Stimulated activated naive CD8-positive, alpha-beta T cell treated with anti-CD3 and anti-CD28 coated beads, Interleukin-15, amount 100 ng/mL, for 72 hours (primary cell): ENCODE results near the gene GLIPR2.
A peak's percentile ranks its signal among the peaks of the same experiment; 100 is the strongest.
"Not testable (repeated sequence)": the region's sequence is repeated elsewhere in the genome, so short reads cannot be mapped to it uniquely, and the experiment has no call there.

Experiments
- ATAC-seq: fragments of 150-1000 bp; cut with Tn5 transposase; 2 replicates; pipeline ENCODE4 v1.10.0; 2021; ENCODE audit warnings: mild to moderate bottlenecking, moderate library complexity
- DNase-seq, 2 donors: peaks; one replicate each; pipeline ENCODE4 v3.0.0; 2021 to 2022
- H3K27ac Mint-ChIP-seq, 2 donors: one replicate each; pipeline ENCODE4 v1.8.0; 2022; ENCODE audit warnings: mild to moderate bottlenecking in 2 of 2, mixed read lengths in 2 of 2, moderate library complexity in 2 of 2
- H3K27me3 Mint-ChIP-seq: one replicate; pipeline ENCODE4 v1.8.0; 2022; ENCODE audit warnings: mixed read lengths
- H3K4me1 Mint-ChIP-seq: one replicate; pipeline ENCODE4 v1.8.0; 2022; ENCODE audit warnings: mild to moderate bottlenecking, mixed read lengths
- H3K4me3 Mint-ChIP-seq, 2 donors: one replicate each; pipeline ENCODE4 v1.8.0; 2022; ENCODE audit warnings: mild to moderate bottlenecking in 2 of 2, mixed read lengths in 2 of 2, moderate library complexity in 1 of 2
- H3K9me3 Mint-ChIP-seq, 2 donors: one replicate each; pipeline ENCODE4 v1.8.0; 2022; ENCODE audit warnings: mixed read lengths in 2 of 2

GLIPR2 gene

GRCh38 chr9:36113999-36114398 is 22.5 kb upstream of the GLIPR2 start:
- Mint-ChIP-seq H3K27me3 (no peaks in the 10 kb centered on the region), H3K9me3 (no peaks in the 10 kb centered on the region), H3K4me3 (no peak overlapping the region), H3K27ac (no peak overlapping the region), H3K4me1 (peaks cover under 1% of the 10 kb centered on the region)
- ATAC-seq (no peak), DNase-seq (no peak)

GRCh38 chr9:36116593-36116992 is 19.9 kb upstream of the GLIPR2 start:
- Mint-ChIP-seq H3K27me3 (no peaks in the 10 kb centered on the region), H3K4me1 (no peaks in the 10 kb centered on the region), H3K27ac (peak overlapping the region in 1 of 2 donors; percentile 35), H3K4me3 (no peak overlapping the region), H3K9me3 (no peaks in the 10 kb centered on the region)
- ATAC-seq: no peak
- no peak for DNase-seq

- no peak for ATAC-seq
- Mint-ChIP-seq H3K27ac (no peak overlapping the region), H3K4me3 (no peak overlapping the region), H3K4me1 (no peaks in the 10 kb centered on the region), H3K9me3 (no peaks in the 10 kb centered on the region), H3K27me3 (no peaks in the 10 kb centered on the region)
- DNase-seq: no peak
Measured at GRCh38 chr9:36118201-36118600, 18.3 kb upstream of the GLIPR2 start.

- Mint-ChIP-seq H3K4me3 (no peak overlapping the region), H3K9me3 (no peaks in the 10 kb centered on the region), H3K27ac (no peak overlapping the region), H3K4me1 (no peaks in the 10 kb centered on the region), H3K27me3 (no peaks in the 10 kb centered on the region)
- ATAC-seq (no peak), DNase-seq (no peak)
Measured at GRCh38 chr9:36118706-36119105, 17.8 kb upstream of the GLIPR2 start.

GRCh38 chr9:36119476-36119875 is 17.1 kb upstream of the GLIPR2 start:
- no peak overlapping the region for H3K27ac Mint-ChIP-seq
- no peak for DNase-seq
- ATAC-seq: no peak
- H3K4me3 Mint-ChIP-seq: no peak overlapping the region
- no peaks in the 10 kb centered on the region for H3K4me1 Mint-ChIP-seq
- no peaks in the 10 kb centered on the region for H3K27me3 Mint-ChIP-seq
- H3K9me3 Mint-ChIP-seq: no peaks in the 10 kb centered on the region

- H3K4me3 Mint-ChIP-seq: no peak overlapping the region
- ATAC-seq: no peak
- no peaks in the 10 kb centered on the region for H3K27me3 Mint-ChIP-seq
- peaks cover 10% of the 10 kb centered on the region for H3K4me1 Mint-ChIP-seq
- H3K9me3 Mint-ChIP-seq: no peaks in the 10 kb centered on the region
- DNase-seq: no peak
- no peak overlapping the region for H3K27ac Mint-ChIP-seq
Measured at GRCh38 chr9:36120705-36121104, 15.8 kb upstream of the GLIPR2 start.

GRCh38 chr9:36121971-36122370 is 14.6 kb upstream of the GLIPR2 start:
- Mint-ChIP-seq H3K4me3 (no peak overlapping the region), H3K4me1 (peaks cover 18% of the 10 kb centered on the region), H3K27ac (no peak overlapping the region), H3K27me3 (no peaks in the 10 kb centered on the region), H3K9me3 (no peaks in the 10 kb centered on the region)
- DNase-seq (no peak), ATAC-seq (no peak)

- DNase-seq: no peak
- Mint-ChIP-seq H3K27me3 (no peaks in the 10 kb centered on the region), H3K4me1 (peaks cover 34% of the 10 kb centered on the region), H3K27ac (no peak overlapping the region), H3K9me3 (no peaks in the 10 kb centered on the region), H3K4me3 (no peak overlapping the region)
- no peak for ATAC-seq
Measured at GRCh38 chr9:36123515-36123914, 13.0 kb upstream of the GLIPR2 start.

GRCh38 chr9:36125062-36125855 is 11.3 kb upstream of the GLIPR2 start:
- H3K27ac Mint-ChIP-seq: peak overlapping the region; percentile 4 to 45
- no peaks in the 10 kb centered on the region for H3K9me3 Mint-ChIP-seq
- peaks cover 34% of the 10 kb centered on the region for H3K4me1 Mint-ChIP-seq
- no peaks in the 10 kb centered on the region for H3K27me3 Mint-ChIP-seq
- DNase-seq: no peak
- H3K4me3 Mint-ChIP-seq: no peak overlapping the region
- peak; percentile 39 for ATAC-seq

- H3K9me3 Mint-ChIP-seq: no peaks in the 10 kb centered on the region
- no peak overlapping the region for H3K4me3 Mint-ChIP-seq
- ATAC-seq (no peak), DNase-seq (no peak)
- no peaks in the 10 kb centered on the region for H3K27me3 Mint-ChIP-seq
- H3K4me1 Mint-ChIP-seq: peaks cover 34% of the 10 kb centered on the region
- H3K27ac Mint-ChIP-seq: no peak overlapping the region
Measured at GRCh38 chr9:36126016-36126730, 10.4 kb upstream of the GLIPR2 start.

- H3K27me3 Mint-ChIP-seq: no peaks in the 10 kb centered on the region
- DNase-seq (no peak), ATAC-seq (peak; percentile 31)
- H3K4me3 Mint-ChIP-seq: no peak overlapping the region
- peaks cover 34% of the 10 kb centered on the region for H3K4me1 Mint-ChIP-seq
- H3K27ac Mint-ChIP-seq: no peak overlapping the region
- no peaks in the 10 kb centered on the region for H3K9me3 Mint-ChIP-seq
Measured at GRCh38 chr9:36127652-36128244, 8.8 kb upstream of the GLIPR2 start.

GRCh38 chr9:36128349-36128748 is 8.2 kb upstream of the GLIPR2 start:
- no peak overlapping the region for H3K27ac Mint-ChIP-seq

GRCh38 chr9:36129139-36129538 is 7.4 kb upstream of the GLIPR2 start:
- no peaks in the 10 kb centered on the region for H3K27me3 Mint-ChIP-seq
- no peak overlapping the region for H3K4me3 Mint-ChIP-seq
- DNase-seq (no peak), ATAC-seq (no peak)
- H3K9me3 Mint-ChIP-seq: no peaks in the 10 kb centered on the region
- peaks cover 34% of the 10 kb centered on the region for H3K4me1 Mint-ChIP-seq
- no peak overlapping the region for H3K27ac Mint-ChIP-seq

More at GRCh38 chr9:36128349-36128748, 8.2 kb upstream of the GLIPR2 start:
- ATAC-seq (no peak), DNase-seq (no peak)
- H3K4me3 Mint-ChIP-seq: no peak overlapping the region
- H3K4me1 Mint-ChIP-seq: peaks cover 34% of the 10 kb centered on the region
- no peaks in the 10 kb centered on the region for H3K9me3 Mint-ChIP-seq
- no peaks in the 10 kb centered on the region for H3K27me3 Mint-ChIP-seq

GRCh38 chr9:36131666-36132065 is 4.9 kb upstream of the GLIPR2 start:
- peaks cover 23% of the 10 kb centered on the region for H3K4me1 Mint-ChIP-seq
- not testable (repeated sequence) for H3K27ac Mint-ChIP-seq, H3K4me3 Mint-ChIP-seq, DNase-seq, H3K9me3 Mint-ChIP-seq, ATAC-seq
- H3K27me3 Mint-ChIP-seq: peaks cover 14% of the 10 kb centered on the region

- no peak for ATAC-seq
- no peak overlapping the region for H3K27ac Mint-ChIP-seq
Measured at GRCh38 chr9:36132086-36132485, 4.4 kb upstream of the GLIPR2 start.

More at GRCh38 chr9:36132086-36132485, 4.4 kb upstream of the GLIPR2 start:
- no peak for DNase-seq
- peaks cover 14% of the 10 kb centered on the region for H3K27me3 Mint-ChIP-seq
- H3K4me1 Mint-ChIP-seq: peaks cover 22% of the 10 kb centered on the region
- no peaks in the 10 kb centered on the region for H3K9me3 Mint-ChIP-seq
- no peak overlapping the region for H3K4me3 Mint-ChIP-seq
